Large intestine (tissue), 3 donors: ENCODE measurements around the gene PKP4. TPM values are rescaled to one million over a fixed set of nuclear protein-coding genes. Genes with fewer than 3 reads are reported as not detected.

Experiments
- DNase-seq, 2 donors: peaks; one replicate each; pipeline versions ENCODE4 v3.0.0 to v3.0.0-alpha.2; 2013
- H3K27ac ChIP-seq: one replicate; pipeline ENCODE4 v1.5.1; 2013; ENCODE audit warnings: low read length
- H3K27me3 ChIP-seq: 2 replicates; pipeline ENCODE4 v1.6.1; 2013; ENCODE audit warnings: low read length; ENCODE audit not compliant: control insufficient read depth, insufficient read depth
- H3K36me3 ChIP-seq: 2 replicates; pipeline ENCODE4 v1.6.1; 2013; ENCODE audit warnings: low read length; ENCODE audit not compliant: control insufficient read depth, insufficient read depth
- H3K4me1 ChIP-seq: one replicate; pipeline ENCODE4 v1.6.1; 2013; ENCODE audit warnings: low read length; ENCODE audit not compliant: control insufficient read depth, insufficient read depth
- H3K4me3 ChIP-seq: one replicate; pipeline ENCODE4 v1.5.1; 2013; ENCODE audit warnings: low read length
- H3K9me3 ChIP-seq: one replicate; pipeline ENCODE4 v1.6.1; 2013; ENCODE audit warnings: mild to moderate bottlenecking, low read depth, low read length, moderate library complexity; ENCODE audit not compliant: control insufficient read depth
- WGBS: methylation state at CpG from one replicate; pipeline ENCODE4 v1.1.5; 2013; ENCODE audit warnings: low lambda C conversion rate; ENCODE audit not compliant: insufficient coverage; 5-methylcytosine and 5-hydroxymethylcytosine counted together
- polyA plus RNA-seq: library from polyadenylated mRNA; unstranded; fragments of 120-200 nt; gene quantifications from one replicate; pipeline ENCODE4 v1.2.1, GENCODE V29; 2013

Gene PKP4
- polyA plus RNA-seq, 1 donor: 56.1 TPM

- H3K27me3 ChIP-seq: no peaks in the 10 kb centered on the region
- 67% methylated on average over 1 of the region's 2 CpGs for WGBS
- H3K4me1 ChIP-seq: no peaks in the 10 kb centered on the region
- no peaks in the 10 kb centered on the region for H3K9me3 ChIP-seq
- DNase-seq: no peak
- no peak overlapping the region for H3K27ac ChIP-seq
- H3K36me3 ChIP-seq: peaks cover 5% of the 10 kb centered on the region
- no peak overlapping the region for H3K4me3 ChIP-seq
These were observed 53.4 kb downstream of the PKP4 start for GRCh38 chr2:158509928-158510797.

- Histone ChIP-seq H3K4me3 (no peak overlapping the region), H3K4me1 (no peaks in the 10 kb centered on the region), H3K9me3 (no peaks in the 10 kb centered on the region), H3K27ac (no peak overlapping the region), H3K27me3 (no peaks in the 10 kb centered on the region), H3K36me3 (peaks cover 5% of the 10 kb centered on the region)
- WGBS: 100% methylated on average over 1 of the region's 8 CpGs
- DNase-seq: no peak
These were observed 54.1 kb downstream of the PKP4 start for GRCh38 chr2:158510887-158511286.

- H3K4me3 ChIP-seq: no peak overlapping the region
- H3K9me3 ChIP-seq: no peaks in the 10 kb centered on the region
- no peak for DNase-seq
- H3K27me3 ChIP-seq: no peaks in the 10 kb centered on the region
- H3K4me1 ChIP-seq: no peaks in the 10 kb centered on the region
- H3K27ac ChIP-seq: no peak overlapping the region
- peaks cover 3% of the 10 kb centered on the region for H3K36me3 ChIP-seq
These were observed 55.0 kb downstream of the PKP4 start for GRCh38 chr2:158511706-158512105.

- H3K9me3 ChIP-seq: no peaks in the 10 kb centered on the region
- H3K27me3 ChIP-seq: no peaks in the 10 kb centered on the region
- no peak for DNase-seq
- H3K36me3 ChIP-seq: peaks cover 3% of the 10 kb centered on the region
- H3K4me1 ChIP-seq: no peaks in the 10 kb centered on the region
- no peak overlapping the region for H3K4me3 ChIP-seq
- no CpG with 5 or more reads among the region's 1 CpG for WGBS
- no peak overlapping the region for H3K27ac ChIP-seq
These were observed 55.6 kb downstream of the PKP4 start for GRCh38 chr2:158512323-158512722.

GRCh38 chr2:158513841-158514240, 57.1 kb downstream of the PKP4 start:
- Histone ChIP-seq H3K27ac (no peak overlapping the region), H3K36me3 (peaks cover 3% of the 10 kb centered on the region), H3K27me3 (no peaks in the 10 kb centered on the region), H3K9me3 (no peaks in the 10 kb centered on the region), H3K4me1 (no peaks in the 10 kb centered on the region), H3K4me3 (no peak overlapping the region)
- WGBS: 80% methylated on average over 3 of the region's 5 CpGs
- no peak for DNase-seq

- Histone ChIP-seq H3K4me1 (no peaks in the 10 kb centered on the region), H3K27ac (no peak overlapping the region), H3K36me3 (peaks cover 3% of the 10 kb centered on the region), H3K4me3 (no peak overlapping the region), H3K27me3 (no peaks in the 10 kb centered on the region), H3K9me3 (no peaks in the 10 kb centered on the region)
- WGBS: 80% methylated on average over 2 of the region's 3 CpGs
- DNase-seq: peak in 1 of 2 donors; percentile 19
These were observed 61.3 kb downstream of the PKP4 start for GRCh38 chr2:158518084-158518483.

GRCh38 chr2:158519481-158519880, 62.7 kb downstream of the PKP4 start:
- H3K27ac ChIP-seq: no peak overlapping the region
- no peaks in the 10 kb centered on the region for H3K4me1 ChIP-seq
- no peaks in the 10 kb centered on the region for H3K36me3 ChIP-seq
- no peak for DNase-seq
- no peaks in the 10 kb centered on the region for H3K9me3 ChIP-seq
- no peaks in the 10 kb centered on the region for H3K27me3 ChIP-seq
- WGBS: no CpG with 5 or more reads among the region's 2 CpGs
- H3K4me3 ChIP-seq: no peak overlapping the region

- Histone ChIP-seq H3K9me3 (no peaks in the 10 kb centered on the region), H3K36me3 (peaks cover 3% of the 10 kb centered on the region), H3K4me1 (no peaks in the 10 kb centered on the region), H3K4me3 (no peak overlapping the region), H3K27ac (no peak overlapping the region), H3K27me3 (no peaks in the 10 kb centered on the region)
- DNase-seq: peak in 1 of 2 donors; percentile 39
- WGBS: no CpG with 5 or more reads among the region's 4 CpGs
These were observed 72.9 kb downstream of the PKP4 start for GRCh38 chr2:158529379-158530259.

- no peak overlapping the region for H3K4me3 ChIP-seq
- 100% methylated on average over 1 of the region's 1 CpG for WGBS
- H3K36me3 ChIP-seq: peaks cover 7% of the 10 kb centered on the region
- H3K27me3 ChIP-seq: no peaks in the 10 kb centered on the region
- no peaks in the 10 kb centered on the region for H3K9me3 ChIP-seq
- DNase-seq: no peak
- H3K27ac ChIP-seq: no peak overlapping the region
- H3K4me1 ChIP-seq: no peaks in the 10 kb centered on the region
These were observed 74.1 kb downstream of the PKP4 start for GRCh38 chr2:158530829-158531228.

- WGBS: no CpG with 5 or more reads among the region's 5 CpGs
- no peak for DNase-seq
- H3K4me3 ChIP-seq: no peak overlapping the region
These were observed 76.3 kb downstream of the PKP4 start for GRCh38 chr2:158533009-158533408.

More at GRCh38 chr2:158533009-158533408, 76.3 kb downstream of the PKP4 start:
- H3K9me3 ChIP-seq: no peaks in the 10 kb centered on the region
- no peaks in the 10 kb centered on the region for H3K4me1 ChIP-seq
- no peaks in the 10 kb centered on the region for H3K27me3 ChIP-seq
- no peak overlapping the region for H3K27ac ChIP-seq
- H3K36me3 ChIP-seq: peaks cover 9% of the 10 kb centered on the region
